NCI-H345 treated with DMSO at 0.1 percent for 48 hours (cell line): ENCODE measurements around the gene TLCD2.
"Not testable (repeated sequence)": the region's sequence is repeated elsewhere in the genome, so short reads cannot be mapped to it uniquely, and the experiment has no call there.

Experiments
- DNase-seq: peaks from one replicate; lab custom pipeline; 2025; ENCODE audit not compliant: unreplicated experiment; lab: John Stamatoyannopoulos, UW

TLCD2 gene

DNA sequence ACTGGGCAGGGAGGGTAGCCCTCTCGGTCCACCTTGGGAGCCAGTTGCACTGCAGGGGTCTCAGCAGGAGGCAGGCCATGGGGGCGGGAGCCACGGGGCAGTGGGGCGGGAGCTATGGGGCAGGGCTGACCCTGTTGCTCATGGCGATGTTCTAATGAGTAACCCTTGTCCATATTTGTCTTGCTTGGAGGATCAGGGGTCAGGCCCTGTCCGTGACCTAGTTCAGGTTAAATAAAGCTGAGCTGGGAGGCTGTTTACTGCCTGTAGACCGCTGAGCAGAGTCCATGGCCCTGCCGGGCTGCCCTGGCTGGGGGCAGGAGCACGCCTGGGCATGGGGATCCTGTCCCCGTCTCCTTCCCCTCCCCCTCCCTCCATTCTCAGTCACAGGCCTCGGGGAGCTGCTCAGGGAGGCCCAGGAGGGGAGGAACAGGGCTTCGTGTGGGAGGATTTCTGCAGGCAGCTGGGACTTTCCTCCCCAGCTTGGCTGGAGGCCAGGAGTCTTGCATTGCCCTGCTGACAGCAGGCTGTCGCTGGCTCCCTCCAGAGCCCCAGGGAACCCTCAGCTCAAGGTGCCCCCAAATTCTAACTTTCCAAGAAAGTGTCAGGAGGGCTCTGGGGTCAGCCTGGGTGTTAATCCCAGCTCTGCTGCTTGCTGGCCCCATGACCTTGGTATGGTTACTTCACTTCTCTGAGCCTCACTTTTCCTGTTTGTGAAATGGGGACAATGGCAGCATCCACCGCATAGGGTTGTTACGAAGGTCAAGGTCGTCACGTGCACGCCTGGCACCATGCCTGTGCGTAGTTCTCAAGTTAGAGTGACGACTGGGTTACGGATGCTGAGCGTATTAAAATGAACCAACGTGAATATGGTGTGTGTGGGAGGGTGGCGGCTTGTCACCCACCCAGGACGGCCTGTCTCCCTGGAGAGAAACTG is 26.4 kb upstream of the TLCD2 start:
- DNase-seq: no peak

GRCh38 chr17:1735834-1736347 is 25.7 kb upstream of the TLCD2 start:
- DNase-seq: no peak

GRCh38 chr17:1735418-1735817 is 25.2 kb upstream of the TLCD2 start:
- DNase-seq: no peak

DNA sequence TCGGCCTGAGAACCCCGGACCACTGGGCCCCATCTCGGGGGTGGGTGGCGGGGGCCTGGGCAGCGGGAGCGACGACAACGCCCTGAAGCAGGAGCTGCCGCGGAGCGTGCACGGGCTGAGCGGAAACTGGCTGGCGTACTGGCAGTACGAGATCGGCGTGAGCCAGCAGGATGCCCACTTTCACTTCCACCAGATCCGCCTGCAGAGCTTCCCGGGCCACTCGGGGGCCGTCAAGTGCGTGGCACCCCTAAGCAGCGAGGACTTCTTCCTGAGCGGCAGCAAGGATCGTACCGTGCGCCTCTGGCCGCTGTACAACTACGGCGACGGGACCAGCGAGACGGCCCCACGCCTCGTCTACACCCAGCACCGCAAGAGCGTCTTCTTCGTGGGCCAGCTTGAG is 23.6 kb upstream of the TLCD2 start:
- no peak for DNase-seq

DNA sequence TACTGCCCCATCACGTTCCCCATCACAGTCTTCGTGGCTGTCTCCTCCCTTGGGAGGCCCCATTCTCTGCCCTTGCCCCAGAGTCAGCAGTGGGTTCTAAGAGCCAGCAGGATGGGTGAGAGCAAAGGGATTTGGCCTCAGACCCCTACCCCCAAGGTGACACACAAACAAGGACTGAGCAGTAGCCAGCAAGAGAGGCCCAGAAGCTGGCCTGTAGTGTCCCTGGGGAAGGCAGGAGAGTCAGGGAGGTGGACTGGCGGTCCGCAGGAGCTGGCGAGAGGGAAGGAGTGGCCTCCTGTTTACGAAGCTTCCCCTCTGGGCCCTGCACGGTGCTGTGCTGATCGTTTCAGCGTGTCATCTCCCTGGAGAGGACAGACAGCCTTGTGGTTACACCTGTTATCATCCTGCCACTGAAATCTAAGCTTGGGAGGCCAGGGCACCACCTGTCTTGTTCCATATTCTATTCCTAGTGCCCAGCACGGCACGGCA is 22.7 kb upstream of the TLCD2 start:
- no peak for DNase-seq

DNA sequence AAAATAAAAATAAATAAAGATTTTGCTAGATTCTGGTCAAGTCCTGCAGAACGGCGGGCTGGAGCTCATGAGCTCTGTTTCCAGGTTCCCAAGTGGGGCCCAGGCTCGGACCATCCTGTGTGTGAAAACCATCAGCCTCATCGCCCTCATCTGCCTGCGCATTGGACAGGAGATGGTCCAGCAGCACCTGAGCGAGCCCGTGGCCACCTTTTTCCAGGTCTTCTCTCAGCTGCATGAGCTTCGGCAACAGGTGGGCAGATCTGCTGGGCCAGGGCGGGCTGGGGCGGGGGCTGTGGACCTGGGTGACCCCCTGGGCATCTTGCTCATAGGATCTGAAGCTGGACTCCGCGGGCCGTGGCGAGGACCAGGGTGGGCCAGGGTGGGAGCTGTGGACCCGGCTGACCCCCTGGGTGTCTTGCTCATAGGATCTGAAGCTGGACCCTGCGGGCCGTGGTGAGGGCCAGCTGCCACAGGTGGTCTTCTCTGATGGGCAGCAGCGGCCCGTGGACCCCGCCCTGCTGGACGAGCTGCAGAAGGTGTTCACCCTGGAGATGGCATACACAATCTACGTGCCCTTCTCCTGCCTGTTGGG is 22.2 kb upstream of the TLCD2 start:
- no peak for DNase-seq

- DNase-seq: no peak
Measured at GRCh38 chr17:1731194-1731506, 21.0 kb upstream of the TLCD2 start.

DNA sequence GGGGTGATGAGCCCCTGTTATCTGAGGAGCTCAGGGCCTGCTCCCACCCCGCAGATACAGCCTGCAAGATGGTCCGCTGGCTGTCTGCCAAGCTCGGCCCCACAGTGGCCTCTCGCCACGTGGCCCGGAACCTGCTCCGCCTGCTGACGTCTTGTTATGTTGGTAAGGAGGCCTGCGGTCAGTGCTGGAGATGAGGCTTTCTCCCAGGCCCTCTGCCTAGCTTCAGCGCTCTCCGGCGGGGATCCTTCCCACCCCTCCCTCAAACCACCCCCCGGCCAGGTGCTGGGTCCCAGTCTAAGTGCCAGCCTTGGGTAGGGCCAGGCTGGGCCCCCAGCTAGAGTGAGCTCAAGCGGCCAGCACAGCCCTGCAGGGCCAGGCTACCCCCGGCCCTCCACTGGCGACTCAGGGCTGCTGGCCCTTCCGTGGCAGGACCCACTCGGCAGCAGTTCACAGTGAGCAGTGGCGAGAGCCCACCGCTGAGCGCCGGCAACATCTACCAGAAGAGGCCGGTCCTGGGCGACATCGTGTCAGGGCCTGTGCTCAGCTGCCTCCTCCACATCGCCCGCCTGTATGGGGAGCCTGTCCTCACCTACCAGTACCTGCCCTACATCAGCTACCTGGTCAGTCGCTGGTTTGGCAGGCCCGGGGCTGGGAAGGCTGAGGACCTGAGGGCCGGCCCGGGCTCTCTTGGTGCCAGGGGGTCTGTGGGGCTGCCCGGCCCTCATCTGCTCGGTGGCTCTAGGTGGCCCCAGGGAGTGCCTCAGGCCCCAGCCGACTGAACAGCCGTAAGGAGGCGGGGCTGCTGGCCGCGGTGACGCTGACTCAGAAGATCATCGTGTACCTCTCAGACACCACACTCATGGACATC is 20.4 kb upstream of the TLCD2 start:
- DNase-seq: no peak

- no peak for DNase-seq
Measured at GRCh38 chr17:1729966-1730325, 19.8 kb upstream of the TLCD2 start.

DNA sequence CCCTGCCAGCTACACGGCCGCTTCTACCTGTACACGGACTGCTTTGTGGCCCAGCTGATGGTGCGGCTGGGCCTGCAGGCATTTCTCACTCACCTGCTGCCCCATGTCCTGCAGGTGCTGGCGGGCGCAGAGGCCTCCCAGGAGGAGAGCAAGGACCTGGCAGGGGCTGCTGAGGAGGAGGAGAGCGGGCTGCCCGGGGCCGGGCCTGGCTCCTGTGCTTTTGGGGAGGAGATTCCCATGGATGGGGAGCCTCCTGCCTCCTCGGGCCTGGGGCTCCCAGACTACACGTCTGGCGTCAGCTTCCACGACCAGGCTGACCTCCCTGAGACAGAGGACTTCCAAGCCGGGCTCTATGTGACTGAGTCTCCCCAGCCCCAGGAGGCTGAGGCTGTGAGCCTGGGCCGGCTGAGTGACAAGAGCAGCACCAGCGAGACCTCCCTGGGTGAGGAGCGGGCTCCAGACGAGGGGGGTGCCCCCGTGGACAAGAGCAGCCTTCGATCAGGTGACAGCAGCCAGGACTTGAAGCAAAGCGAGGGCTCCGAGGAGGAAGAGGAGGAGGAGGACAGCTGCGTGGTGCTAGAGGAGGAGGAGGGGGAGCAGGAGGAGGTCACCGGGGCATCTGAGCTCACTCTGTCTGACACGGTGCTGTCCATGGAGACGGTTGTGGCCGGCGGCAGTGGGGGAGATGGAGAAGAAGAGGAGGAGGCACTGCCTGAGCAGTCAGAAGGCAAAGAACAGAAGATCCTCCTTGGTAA is 17.9 kb upstream of the TLCD2 start:
- DNase-seq: no peak

- no peak for DNase-seq
Measured at GRCh38 chr17:1727258-1727789, 17.1 kb upstream of the TLCD2 start.

DNA sequence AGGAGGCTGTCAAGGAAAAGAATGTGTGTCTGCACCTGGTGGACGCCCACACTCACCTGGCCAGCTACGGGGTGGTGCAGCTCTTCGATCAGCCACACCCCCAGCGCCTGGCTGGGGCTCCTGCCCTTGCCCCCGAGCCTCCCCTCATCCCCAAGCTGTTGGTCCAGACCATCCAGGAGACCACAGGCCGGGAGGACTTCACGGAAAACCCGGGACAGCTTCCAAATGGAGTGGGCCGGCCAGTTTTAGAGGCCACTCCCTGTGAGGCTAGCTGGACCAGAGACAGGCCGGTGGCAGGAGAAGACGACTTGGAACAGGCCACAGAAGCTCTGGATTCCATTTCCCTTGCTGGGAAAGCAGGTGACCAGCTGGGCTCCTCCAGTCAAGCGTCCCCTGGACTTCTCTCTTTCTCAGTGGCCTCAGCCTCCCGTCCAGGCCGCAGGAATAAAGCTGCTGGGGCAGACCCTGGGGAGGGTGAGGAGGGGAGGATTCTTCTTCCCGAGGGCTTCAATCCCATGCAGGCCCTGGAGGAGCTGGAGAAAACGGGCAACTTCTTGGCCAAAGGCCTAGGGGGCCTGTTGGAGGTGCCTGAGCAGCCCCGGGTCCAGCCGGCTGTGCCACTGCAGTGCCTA is 16.6 kb upstream of the TLCD2 start:
- no peak for DNase-seq

DNA sequence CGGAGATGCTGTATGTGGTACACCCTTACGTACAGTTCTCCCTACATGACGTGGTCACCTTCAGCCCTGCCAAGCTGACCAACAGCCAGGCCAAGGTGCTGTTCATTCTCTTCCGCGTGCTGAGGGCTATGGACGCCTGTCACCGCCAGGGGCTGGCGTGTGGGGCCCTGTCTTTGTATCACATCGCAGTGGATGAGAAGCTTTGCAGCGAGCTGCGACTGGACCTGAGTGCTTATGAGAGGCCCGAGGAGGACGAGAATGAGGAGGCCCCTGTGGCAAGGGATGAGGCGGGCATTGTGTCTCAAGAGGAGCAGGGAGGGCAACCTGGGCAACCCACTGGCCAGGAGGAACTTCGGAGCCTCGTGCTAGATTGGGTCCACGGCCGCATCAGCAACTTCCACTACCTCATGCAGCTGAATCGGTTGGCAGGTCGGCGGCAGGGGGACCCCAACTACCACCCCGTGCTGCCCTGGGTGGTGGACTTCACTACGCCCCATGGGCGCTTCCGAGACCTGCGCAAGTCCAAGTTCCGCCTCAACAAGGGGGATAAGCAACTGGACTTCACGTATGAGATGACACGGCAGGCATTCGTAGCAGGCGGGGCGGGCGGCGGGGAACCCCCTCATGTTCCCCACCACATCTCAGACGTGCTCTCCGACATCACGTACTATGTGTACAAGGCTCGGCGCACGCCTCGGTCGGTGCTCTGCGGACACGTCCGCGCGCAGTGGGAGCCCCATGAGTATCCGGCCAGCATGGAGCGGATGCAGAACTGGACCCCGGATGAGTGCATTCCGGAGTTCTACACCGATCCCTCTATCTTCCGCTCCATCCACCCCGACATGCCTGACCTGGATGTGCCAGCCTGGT is 15.7 kb upstream of the TLCD2 start:
- DNase-seq: no peak

DNA sequence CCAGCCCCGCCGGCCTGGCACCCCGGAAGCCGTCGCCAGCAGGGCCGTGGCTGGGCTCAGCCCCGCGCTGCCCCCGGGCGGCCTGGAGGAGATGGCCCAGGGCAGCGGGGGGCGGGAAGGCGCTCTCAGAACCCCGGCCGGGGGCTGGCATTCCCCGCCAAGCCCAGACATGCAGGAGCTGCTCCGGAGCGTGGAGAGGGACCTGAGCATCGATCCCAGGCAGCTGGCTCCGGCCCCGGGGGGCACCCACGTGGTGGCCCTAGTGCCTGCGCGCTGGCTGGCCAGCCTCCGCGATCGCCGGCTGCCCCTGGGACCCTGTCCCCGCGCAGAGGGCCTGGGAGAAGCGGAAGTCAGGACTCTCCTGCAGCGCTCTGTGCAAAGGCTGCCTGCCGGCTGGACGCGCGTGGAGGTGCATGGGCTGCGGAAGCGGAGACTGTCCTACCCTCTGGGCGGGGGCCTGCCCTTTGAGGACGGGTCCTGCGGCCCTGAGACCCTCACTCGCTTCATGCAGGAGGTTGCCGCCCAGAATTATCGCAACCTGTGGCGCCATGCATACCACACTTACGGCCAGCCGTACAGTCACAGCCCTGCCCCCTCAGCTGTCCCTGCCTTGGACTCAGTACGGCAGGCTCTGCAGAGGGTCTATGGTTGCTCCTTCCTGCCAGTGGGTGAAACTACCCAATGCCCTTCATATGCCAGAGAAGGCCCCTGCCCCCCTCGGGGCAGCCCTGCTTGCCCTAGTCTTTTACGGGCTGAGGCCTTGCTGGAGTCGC is 14.9 kb upstream of the TLCD2 start:
- DNase-seq: no peak

DNA sequence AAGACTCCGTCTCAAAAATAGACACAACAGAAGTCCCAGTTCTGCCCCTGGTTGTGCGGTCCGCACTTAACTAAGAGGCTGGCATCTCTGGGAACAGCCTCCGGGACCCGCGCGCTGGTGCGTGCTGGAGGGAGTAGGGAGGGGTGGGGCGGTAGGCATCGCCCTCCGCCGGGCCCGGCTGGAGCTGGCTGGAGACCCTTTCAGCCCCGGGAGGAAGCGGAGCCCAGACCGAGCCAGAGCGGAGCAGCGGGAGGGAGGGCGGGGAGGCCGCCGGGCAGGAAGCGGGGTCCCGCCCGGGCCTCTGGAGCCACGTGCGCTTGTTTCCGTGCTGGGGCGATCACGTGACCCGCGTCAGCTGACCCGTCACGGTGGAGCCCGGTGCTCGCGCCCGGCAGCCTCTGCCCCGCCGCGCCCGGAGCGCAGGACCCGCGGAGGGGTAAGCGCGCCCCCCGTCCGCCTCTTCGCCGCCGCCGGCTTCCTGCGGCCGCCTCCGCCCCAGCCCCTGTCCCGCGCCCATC is 14.2 kb upstream of the TLCD2 start, which contains the start of gene WDR81:
WDR81 (plus strand) TSS at position 354 of the 518 bp plus-strand sequence. CDS start 256 bp downstream, outside the sequence.
- DNase-seq: peak; percentile 31

DNA sequence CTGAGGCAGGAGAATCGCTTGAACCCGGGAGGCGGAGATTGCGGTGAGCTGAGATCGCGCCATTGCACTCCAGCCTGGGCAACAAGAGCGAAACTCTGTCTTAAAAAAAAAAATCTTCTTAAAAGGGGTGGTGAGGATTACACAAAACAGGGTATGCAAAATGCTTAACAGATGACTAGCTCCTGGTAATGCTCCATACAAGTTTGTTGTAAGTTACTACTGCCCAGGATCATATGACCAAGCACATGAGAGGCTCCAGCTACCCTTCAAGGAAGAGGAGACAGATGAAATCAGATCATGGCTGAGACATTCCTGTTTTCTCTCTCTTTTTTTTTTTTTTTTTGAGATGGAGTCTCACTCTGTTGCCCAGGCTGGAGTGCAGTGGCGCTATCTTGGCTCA is 11.8 kb upstream of the TLCD2 start:
- DNase-seq: not testable (repeated sequence)

DNA sequence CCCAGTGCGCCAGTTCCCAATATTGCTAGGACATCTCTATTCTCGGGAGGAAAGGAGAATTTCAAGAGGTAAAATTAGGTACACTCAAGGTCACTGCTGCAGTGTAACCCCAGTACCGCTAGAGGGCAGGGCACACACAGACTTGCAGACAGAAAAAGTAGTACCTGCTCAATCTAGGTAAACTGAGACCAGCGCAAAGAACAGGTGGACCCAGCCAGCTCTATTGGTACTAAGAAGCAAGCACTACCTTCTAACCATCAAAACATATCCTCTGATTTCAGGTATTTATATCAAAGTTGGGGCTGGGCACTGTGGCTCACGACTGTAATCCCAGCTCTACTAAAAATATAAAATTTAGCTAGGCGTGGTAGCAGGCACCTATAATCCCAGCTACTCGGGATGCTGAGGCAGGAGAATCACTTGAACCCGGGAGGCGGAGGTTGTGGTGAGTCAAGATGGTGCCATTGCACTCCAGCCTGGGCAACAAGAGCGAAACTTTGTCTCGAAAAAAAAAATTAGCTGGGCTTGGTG is 10.7 kb upstream of the TLCD2 start:
- DNase-seq: peak; percentile 7
